ENCODE results near the gene GGNBP2.

- TF ChIP-seq CTCF (conservative IDR thresholded peaks at IDR 0.05 in 1 of 2, IDR thresholded peaks at IDR 0.05 in 1 of 2; ENCODE audit: low read depth in 1 of 2, low read length in 2 of 2), result no peak
- no peak for TF ChIP-seq EZH2 (IDR thresholded peaks at IDR 0.05; ENCODE audit: low read length, missing control alignments)
Observed at GRCh38 chr17:36594626-36595401, 50.1 kb downstream of the GGNBP2 start.

All from fibroblast of lung (primary cell).